ENCODE results near the gene RELN.

DNA sequence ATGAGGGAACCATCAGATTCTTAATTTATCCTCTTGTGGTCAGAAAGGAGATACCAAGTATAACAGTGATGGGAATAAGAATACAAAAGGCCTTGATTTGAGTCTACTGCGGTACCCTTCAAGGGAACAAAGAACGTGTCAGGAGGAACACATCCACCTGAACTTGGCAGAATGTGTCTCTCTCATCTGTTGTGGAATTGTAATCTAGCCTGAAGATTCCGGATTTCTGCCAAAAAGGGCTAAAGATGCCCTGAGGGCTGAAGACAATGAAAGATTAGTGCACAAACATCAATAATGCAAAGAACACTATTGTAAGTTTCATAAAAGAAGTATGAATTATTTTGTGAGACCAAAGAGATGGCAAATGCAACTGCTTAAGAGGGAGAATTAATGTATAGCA, 134.8 kb downstream of the RELN start:
- TF ChIP-seq ZNF384 (IDR thresholded peaks at IDR 0.05) (no peak), FOXK2 (IDR thresholded peaks at IDR 0.05) (no peak), FOXA1 (IDR thresholded peaks at IDR 0.05) (no peak)

Data from HEK293T (cell line).